Heart right ventricle (tissue), 16 donors: ENCODE results near the gene FTO. TPM values are rescaled to one million over a fixed set of nuclear protein-coding genes. Genes with fewer than 3 reads are reported as not detected.

ENCODE experiments used
- ATAC-seq, 8 donors: fragments of 200-7000 bp; cut with Tn5 transposase; one replicate each; pipeline ENCODE4 v1.9.1; 2020; ENCODE audit warnings: mild to moderate bottlenecking in 8 of 8, moderate library complexity in 8 of 8, moderate number of reproducible peaks in 1 of 8
- DNase-seq, 2 donors: peaks; one replicate each; pipeline ENCODE4 v3.0.0-alpha.2; 2020
- H3K27ac ChIP-seq, 10 donors: fragments of 200-600 bp; sonication (generic) in 2 of 10; one replicate each; pipeline versions ENCODE4 v1.5.0 to v1.8.0; 2020 to 2022; ENCODE audit warnings: mild to moderate bottlenecking in 3 of 10
- H3K27me3 ChIP-seq, 7 donors: fragments of 200-600 bp; one replicate each; pipeline ENCODE4 v1.8.0; 2021 to 2022; ENCODE audit warnings: mild to moderate bottlenecking in 2 of 7
- H3K36me3 ChIP-seq, 9 donors: fragments of 200-600 bp; sonication (generic) in 1 of 9; one replicate each; pipeline versions ENCODE4 v1.5.0 to v1.8.0; 2020 to 2022; ENCODE audit warnings: mild to moderate bottlenecking in 2 of 9
- H3K4me1 ChIP-seq, 9 donors: fragments of 200-600 bp; sonication (generic) in 1 of 9; one replicate each; pipeline versions ENCODE4 v1.5.0 to v1.8.0; 2020 to 2022; ENCODE audit warnings: mild to moderate bottlenecking in 4 of 9
- H3K4me3 ChIP-seq, 10 donors: fragments of 200-600 bp; sonication (generic) in 2 of 10; one replicate each; pipeline versions ENCODE4 v1.5.0 to v1.8.0; 2020 to 2022; ENCODE audit warnings: mild to moderate bottlenecking in 7 of 10, moderate library complexity in 2 of 10
- H3K9me3 ChIP-seq, 11 donors: fragments of 200-600 bp in 10 of 11; sonication (generic) in 2 of 11; one replicate each; pipeline versions ENCODE4 v1.5.0 to v1.8.0; 2013 to 2022; ENCODE audit warnings: mild to moderate bottlenecking in 2 of 11, control low read depth in 1 of 11, moderate library complexity in 1 of 11
- WGBS, 2 donors: extraction: QIAGEN DNeasy Blood & Tissue Kit; methylation state at CpG; one replicate each; pipeline ENCODE4 v1.1.7; 2013; ENCODE audit warnings: inconsistent platforms in 1 of 2; 5-methylcytosine and 5-hydroxymethylcytosine counted together
- intact Hi-C, 10 donors: fragments of 100-400 bp; cut with DNase I; formaldehyde crosslinking; loops; one replicate each; pipeline versions ENCODE4 v1.11.1 to v1.14.2; 2022
- polyA plus RNA-seq, 2 donors: library from polyadenylated mRNA; stranded (reverse); fragments of 200-250 nt; gene quantifications; one replicate each; pipeline ENCODE4 v1.2.3, GENCODE V29; 2013
- total RNA-seq, 10 donors: library from RNA; stranded (reverse); fragmentation: NEBNext Ultra II Directional in 3 of 10; extraction: Animal tissue kit (Norgen Biotek cat#: 25700) in 3 of 10; gene quantifications; one replicate each; pipeline versions ENCODE4 v1.2.1 to v1.2.4, GENCODE V29; 2021 to 2023
- TF ChIP-seq, protein P1 (sequence below), 9 donors: fragments of 200-600 bp; sonication (generic) in 2 of 9; IDR thresholded peaks; one replicate each; pipeline versions ENCODE4 v1.5.0 to v1.8.0; 2021 to 2022; ENCODE audit warnings: antibody characterized with exemption in 9 of 9, mild to moderate bottlenecking in 5 of 9, moderate library complexity in 1 of 9
- donor health status: Arrhythmogenic right ventricular cardiomyopathy.
- donor health status: ischemic (EF 13 %, LVEDD 7.1; RV severe dilation, severe dysfunction).
- donor health status: healthy with polysubstance abuse.
- donor health status: DM: no; HTN: yes; CAD: no.
- donor health status: DM: no; HTN: no; CAD: no.
- donor health status: ischemic (EF 25% LVEDD 6.9; RV normal size, moderate dysfunction).
- donor health status: ischemic (EF 25% LVEDD 5.7; RV mildly dilated, moderate dysfunction).
- donor health status: healthy.
- donor health status: DM: yes; HTN: yes; CAD: no.
- donor health status: Ischemic cardiomyopathy.
- donor health status: ischemic (EF 35%, LVEDD 5.7; RV mildly dilated, moderate dysfunction).
- donor health status: nonischemic (EF 11% LVEDD 7.7; RV severe dilation, severe dysfunction).
- donor health status: DM: yes; HTN: yes; CAD: no.
- donor health status: PGD.
- donor health status: ischemic (EF 29% LVEDD 5.4; RV normal size, mild dysfunction).
- donor health status: nonischemic (EF 23%, LVEDD 6.1; RV moderate dilation, normal function).

FTO gene
- total and polyA plus RNA-seq, 12 donors: 8.5 to 103 (median 90.0) TPM

DNA sequence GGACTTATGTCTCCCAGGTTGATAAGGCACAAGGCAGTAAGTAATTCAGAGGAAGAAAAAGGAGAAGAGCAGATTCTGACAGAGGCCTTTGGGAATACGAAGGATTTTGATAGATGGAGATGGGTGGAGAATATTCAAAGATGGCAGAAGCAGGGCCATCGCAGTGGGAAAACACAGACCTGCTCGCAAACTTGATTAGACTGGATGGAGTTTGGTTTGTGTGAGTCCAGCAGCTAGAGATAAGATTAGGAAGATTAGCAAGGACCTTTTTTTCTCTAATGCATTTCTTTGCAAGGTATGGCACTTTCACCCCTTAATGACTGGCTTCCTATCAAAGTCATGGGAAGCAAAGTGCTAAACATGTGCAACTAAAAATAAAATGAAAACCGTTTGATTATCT, 196.7 kb downstream of the FTO start:
- no peak for DNase-seq
- ATAC-seq: no peak
- intact Hi-C loops: no loop called here
- Histone ChIP-seq H3K36me3 (peaks cover 0 to 8% (median 0%) of the 10 kb centered on the region in 9 donors), H3K4me3 (no peak overlapping the region), H3K9me3 (peaks cover 0 to 5% (median 0%) of the 10 kb centered on the region in 11 donors), H3K27me3 (no peaks in the 10 kb centered on the region), H3K27ac (no peak overlapping the region), H3K4me1 (peaks cover 0 to 24% (median 6%) of the 10 kb centered on the region in 9 donors)
- WGBS, 2 donors: 75 to 76% methylated on average over 4 of the region's 4 CpGs
- TF ChIP-seq, protein P1, sequence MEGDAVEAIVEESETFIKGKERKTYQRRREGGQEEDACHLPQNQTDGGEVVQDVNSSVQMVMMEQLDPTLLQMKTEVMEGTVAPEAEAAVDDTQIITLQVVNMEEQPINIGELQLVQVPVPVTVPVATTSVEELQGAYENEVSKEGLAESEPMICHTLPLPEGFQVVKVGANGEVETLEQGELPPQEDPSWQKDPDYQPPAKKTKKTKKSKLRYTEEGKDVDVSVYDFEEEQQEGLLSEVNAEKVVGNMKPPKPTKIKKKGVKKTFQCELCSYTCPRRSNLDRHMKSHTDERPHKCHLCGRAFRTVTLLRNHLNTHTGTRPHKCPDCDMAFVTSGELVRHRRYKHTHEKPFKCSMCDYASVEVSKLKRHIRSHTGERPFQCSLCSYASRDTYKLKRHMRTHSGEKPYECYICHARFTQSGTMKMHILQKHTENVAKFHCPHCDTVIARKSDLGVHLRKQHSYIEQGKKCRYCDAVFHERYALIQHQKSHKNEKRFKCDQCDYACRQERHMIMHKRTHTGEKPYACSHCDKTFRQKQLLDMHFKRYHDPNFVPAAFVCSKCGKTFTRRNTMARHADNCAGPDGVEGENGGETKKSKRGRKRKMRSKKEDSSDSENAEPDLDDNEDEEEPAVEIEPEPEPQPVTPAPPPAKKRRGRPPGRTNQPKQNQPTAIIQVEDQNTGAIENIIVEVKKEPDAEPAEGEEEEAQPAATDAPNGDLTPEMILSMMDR (IDR thresholded peaks at IDR 0.05): no peak

DNA sequence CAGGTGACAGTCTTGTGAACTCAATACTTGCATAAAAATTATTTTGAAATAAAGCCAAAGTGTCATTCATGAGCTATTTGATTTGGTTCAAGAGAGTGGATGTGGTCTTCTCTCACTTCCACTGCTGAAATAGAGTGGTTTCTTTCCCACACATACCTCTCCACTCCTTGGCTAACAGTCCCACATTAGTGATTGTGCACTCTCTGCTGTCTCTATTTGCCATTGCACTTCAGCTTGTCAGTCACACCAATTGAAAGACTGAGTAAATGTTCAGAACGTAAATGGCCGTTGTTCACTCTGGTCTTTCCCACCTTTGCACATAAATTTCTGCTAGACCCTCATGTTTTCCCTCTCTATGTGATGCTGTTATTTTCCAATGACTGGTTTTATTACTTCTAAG, 197.5 kb downstream of the FTO start:
- H3K36me3 ChIP-seq: peaks cover 0 to 8% (median 0%) of the 10 kb centered on the region in 9 donors
- H3K4me1 ChIP-seq: peaks cover 0 to 17% (median 3%) of the 10 kb centered on the region in 9 donors
- WGBS, 2 donors: 88 to 90% methylated on average over 2 of the region's 2 CpGs

DNA sequence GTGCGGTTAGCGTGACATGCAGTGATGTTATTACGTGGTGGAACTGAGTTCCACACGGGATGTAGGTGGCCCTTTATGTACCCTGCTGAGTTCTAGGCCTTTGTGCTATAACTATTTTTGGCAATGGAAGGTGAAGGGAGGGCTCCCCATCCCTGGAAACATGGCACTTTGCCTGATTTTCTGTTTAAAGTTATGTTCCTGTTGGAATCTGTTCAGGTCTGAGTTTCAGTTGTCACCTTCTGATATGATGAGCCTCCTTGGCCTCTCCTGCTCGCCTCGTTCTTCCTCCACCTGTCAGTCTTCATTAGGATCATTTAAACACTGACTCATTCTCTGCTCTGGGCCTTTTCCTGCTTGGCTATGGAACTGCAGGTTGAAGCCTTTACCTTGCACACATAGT, 200.6 kb downstream of the FTO start:
- intact Hi-C loops: no loop called here
- Histone ChIP-seq H3K27ac (no peak overlapping the region), H3K9me3 (peaks cover 0 to 5% (median 0%) of the 10 kb centered on the region in 11 donors), H3K27me3 (no peaks in the 10 kb centered on the region), H3K4me3 (no peak overlapping the region), H3K4me1 (peaks cover 0 to 13% (median 0%) of the 10 kb centered on the region in 9 donors), H3K36me3 (peaks cover 0 to 8% (median 0%) of the 10 kb centered on the region in 9 donors)
- 66 to 81% methylated on average over 6 of the region's 6 CpGs for WGBS, 2 donors
- DNase-seq (no peak), ATAC-seq (peak in 3 of 8 donors; percentile 19 to 63 (median 57))
- TF ChIP-seq, protein P1 (IDR thresholded peaks at IDR 0.05): no peak

More for the DNA sequence above, 197.5 kb downstream of the FTO start:
- ATAC-seq (no peak), DNase-seq (no peak)
- H3K27ac ChIP-seq: no peak overlapping the region
- H3K4me3 ChIP-seq: no peak overlapping the region
- peaks cover 0 to 5% (median 0%) of the 10 kb centered on the region in 11 donors for H3K9me3 ChIP-seq
- TF ChIP-seq, protein P1 (IDR thresholded peaks at IDR 0.05): no peak
- H3K27me3 ChIP-seq: no peaks in the 10 kb centered on the region
- intact Hi-C loops: no loop called here

DNA sequence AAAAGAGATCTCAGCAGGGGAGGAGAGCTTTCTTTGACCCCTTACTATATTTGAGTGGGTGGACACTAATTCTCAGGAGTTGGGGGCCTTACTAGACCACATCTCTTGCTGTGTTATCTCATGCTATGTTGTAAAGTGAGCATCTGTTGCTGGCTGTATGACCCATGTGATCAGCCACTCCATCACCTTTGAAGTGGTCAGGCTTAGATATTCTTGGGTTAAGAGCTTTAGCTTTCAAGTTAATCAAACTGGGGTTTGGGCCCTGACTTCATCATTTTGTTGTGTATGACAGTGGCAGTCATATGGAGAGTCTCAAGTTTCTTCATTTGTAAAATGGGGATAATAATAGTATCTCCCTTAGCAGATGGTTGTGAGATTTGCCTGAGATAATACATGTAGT, 201.1 kb downstream of the FTO start:
- Histone ChIP-seq H3K9me3 (peaks cover 0 to 5% (median 0%) of the 10 kb centered on the region in 11 donors), H3K36me3 (peaks cover 0 to 8% (median 0%) of the 10 kb centered on the region in 9 donors), H3K4me3 (no peak overlapping the region), H3K4me1 (peaks cover 0 to 13% (median 0%) of the 10 kb centered on the region in 9 donors), H3K27me3 (no peaks in the 10 kb centered on the region), H3K27ac (no peak overlapping the region)
- no peak for ATAC-seq
- intact Hi-C loops: no loop called here
- TF ChIP-seq, protein P1 (IDR thresholded peaks at IDR 0.05): no peak
- DNase-seq: no peak
